NK-92 treated with Interleukin-12 subunit alpha and Interleukin-12 subunit beta, amount 100 ng/mL, for 24 hours (cell line): ENCODE data around the gene ESRRA.
A peak's percentile ranks its signal among the peaks of the same experiment; 100 is the strongest.
"Not testable (repeated sequence)": the region's sequence is repeated elsewhere in the genome, so short reads cannot be mapped to it uniquely, and the experiment has no call there.

ENCODE experiments used
- DNase-seq: peaks from one replicate; lab custom pipeline; 2025; lab: John Stamatoyannopoulos, UW

Gene ESRRA

GRCh38 chr11:64292460-64293254 lies 12.7 kb upstream of the ESRRA start:
- DNase-seq, result no peak

GRCh38 chr11:64294774-64295173 lies 10.6 kb upstream of the ESRRA start:
- DNase-seq, result no peak

- DNase-seq, result no peak
Measured at GRCh38 chr11:64295760-64296159, 9.6 kb upstream of the ESRRA start.

GRCh38 chr11:64296236-64296635 lies 9.1 kb upstream of the ESRRA start:
- DNase-seq, result no peak

- no peak for DNase-seq
Measured at GRCh38 chr11:64296830-64297698, 8.3 kb upstream of the ESRRA start.

- no peak for DNase-seq
Measured at GRCh38 chr11:64297699-64298358, 7.5 kb upstream of the ESRRA start.

- no peak for DNase-seq
Measured at GRCh38 chr11:64298966-64299846, 6.1 kb upstream of the ESRRA start.

GRCh38 chr11:64299847-64300648 lies 5.3 kb upstream of the ESRRA start, which contains the start of gene CATSPERZ:
Gene CATSPERZ, plus strand, starts transcription at chr11:64300358. Its CDS starts 53 bp downstream, at chr11:64300411.
- no peak for DNase-seq

GRCh38 chr11:64303109-64304031 lies 2.0 kb upstream of the ESRRA start:
- DNase-seq, result no peak

- DNase-seq, result no peak
Measured at GRCh38 chr11:64304032-64304315, 1.4 kb upstream of the ESRRA start.

GRCh38 chr11:64304316-64305072 lies 830 bp upstream of the ESRRA start:
- peak; percentile 91 for DNase-seq

GRCh38 chr11:64305691-64306562 lies 603 bp downstream of the ESRRA start:
- DNase-seq, result peak; percentile 78

GRCh38 chr11:64306563-64306875 lies 1.2 kb downstream of the ESRRA start:
- no peak for DNase-seq

GRCh38 chr11:64306876-64307622 lies 1.7 kb downstream of the ESRRA start:
- no peak for DNase-seq

- not testable (repeated sequence) for DNase-seq
Measured at GRCh38 chr11:64307795-64308194, 2.5 kb downstream of the ESRRA start.

- no peak for DNase-seq
Measured at GRCh38 chr11:64312947-64313346, 7.6 kb downstream of the ESRRA start.

GRCh38 chr11:64313491-64314145 lies 8.3 kb downstream of the ESRRA start:
- no peak for DNase-seq
